K562 (cell line): ENCODE results near the gene PKIB. TPM values are rescaled to one million over a fixed set of nuclear protein-coding genes. Genes with fewer than 3 reads are reported as not detected.

Experiments used
- ATAC-seq: fragments of 200-7000 bp; cut with Tn5 transposase; 3 replicates; pipeline ENCODE4 v1.9.1; 2020; ENCODE audit warnings: moderate library complexity
- BruUV-seq: library from RNA; stranded (reverse); fragments of 400-500 nt; replicated peaks from 2 replicates; lab custom pipeline; 2021; lab: Mats Ljungman, UMichigan
- CTCF ChIA-PET: fragments of 300-600 bp; formaldehyde crosslinking; extraction: SDS; loops from one replicate; lab custom pipeline; 2021; ENCODE audit warnings: low intra/inter-chr PET ratio; lab: Yijun Ruan, JAX
- POLR2A ChIA-PET: fragments of 300-600, 350-650 bp; sonication (Branson Sonifier 250); formaldehyde crosslinking; extraction: SDS; loops from one replicate; lab custom pipeline; 2021; ENCODE audit warnings: antibody characterized with exemption, inconsistent platforms; lab: Yijun Ruan, JAX
- DNase-seq, 4 experiments: peaks; one replicate each; pipeline versions ENCODE4 v3.0.0 to v3.0.0-alpha.2; 2011 to 2018; ENCODE audit warnings: low spot score in 3 of 4, mixed read lengths in 3 of 4; ENCODE audit errors: extremely low read depth in 1 of 4
- FAIRE-seq: peaks from 2 replicates; lab custom pipeline; 2011; peaks lifted over from hg19 to GRCh38; lab: Jason Lieb, UNC
- H2AFZ ChIP-seq: 2 replicates; pipeline ENCODE4 v1.6.0; 2011; ENCODE audit warnings: low read depth, low read length, control low read depth, inconsistent platforms
- H3K27ac ChIP-seq: fragments of 200-600 bp; 3 replicates; pipeline ENCODE4 v1.8.0; 2011; ENCODE audit warnings: low read depth, mild to moderate bottlenecking, control low read depth, inconsistent platforms, low read length, moderate library complexity, mixed read lengths; ENCODE audit errors: extremely low read depth
- H3K27me3 ChIP-seq, 2 experiments: fragments of 300-600 bp in 1 of 2; 2 replicates in 1 of 2; 3 replicates in 1 of 2; pipeline versions ENCODE4 v1.6.0 to v1.8.0; 2011; ENCODE audit warnings: inconsistent platforms in 2 of 2, low read length in 2 of 2, mild to moderate bottlenecking in 1 of 2, mixed read lengths in 1 of 2, moderate library complexity in 1 of 2; ENCODE audit not compliant: control insufficient read depth in 2 of 2, insufficient read depth in 2 of 2
- H3K36me3 ChIP-seq: fragments of 300-600 bp; 3 replicates; pipeline ENCODE4 v1.8.0; 2011; ENCODE audit warnings: mild to moderate bottlenecking, low read length, inconsistent platforms; ENCODE audit not compliant: control insufficient read depth, insufficient read depth
- H3K4me1 ChIP-seq, 2 experiments: fragments of 200-600 bp in 1 of 2; replicated peaks in 1 of 2; 2 replicates in 1 of 2; 3 replicates in 1 of 2; pipeline versions ENCODE4 v1.5.1 to v1.8.0; 2011; ENCODE audit warnings: inconsistent platforms in 2 of 2, low read length in 2 of 2, mild to moderate bottlenecking in 1 of 2, mixed read lengths in 1 of 2, moderate library complexity in 1 of 2; ENCODE audit not compliant: control insufficient read depth in 2 of 2, insufficient read depth in 2 of 2
- H3K4me2 ChIP-seq: 2 replicates; pipeline ENCODE4 v1.6.1; 2011; ENCODE audit warnings: low read length, control low read depth, inconsistent platforms, mixed read lengths; ENCODE audit not compliant: insufficient read depth
- H3K4me3 ChIP-seq: fragments of 200-600 bp; sonication (generic), shearing (Covaris generic); 2 replicates; pipeline ENCODE4 v1.5.1; 2016; ENCODE audit warnings: control low read depth, inconsistent platforms
- H3K79me2 ChIP-seq: fragments of 200-600 bp; 3 replicates; pipeline ENCODE4 v1.8.0; 2011; ENCODE audit warnings: low read length, inconsistent platforms; ENCODE audit not compliant: control insufficient read depth, insufficient read depth
- H3K9ac ChIP-seq, 2 experiments: 2 replicates each; pipeline versions ENCODE4 v1.6.0 to v1.6.1; 2011; ENCODE audit warnings: low read depth in 2 of 2, low read length in 2 of 2, control low read depth in 1 of 2, inconsistent platforms in 1 of 2, mild to moderate bottlenecking in 1 of 2, mixed read lengths in 1 of 2; ENCODE audit not compliant: insufficient read depth in 1 of 2
- H3K9me1 ChIP-seq: one replicate; pipeline ENCODE4 v1.6.0; 2011; ENCODE audit warnings: inconsistent platforms, mild to moderate bottlenecking, low read length, moderate library complexity; ENCODE audit not compliant: control insufficient read depth, insufficient read depth
- H3K9me3 ChIP-seq: replicated peaks from 2 replicates; pipeline ENCODE4 v1.5.1; 2011; ENCODE audit warnings: low read depth, low read length, inconsistent platforms; ENCODE audit not compliant: control insufficient read depth, insufficient read depth
- H4K20me1 ChIP-seq: replicated peaks from 2 replicates; pipeline ENCODE4 v1.6.1; 2011; ENCODE audit warnings: low read length, inconsistent platforms, mixed read lengths; ENCODE audit not compliant: control insufficient read depth, insufficient read depth
- ATF1 ChIP-seq, 2 experiments: fragments of 450-650 bp in 1 of 2; IDR thresholded peaks; 2 replicates each; pipeline ENCODE4 v1.6.1; 2016; ENCODE audit warnings: missing compliant biosample characterization in 1 of 2, missing genetic modification characterization in 1 of 2
- DPF2 ChIP-seq: fragments of 450-650 bp; IDR thresholded peaks from 2 replicates; pipeline ENCODE4 v1.6.1; 2016
- FUS ChIP-seq: fragments of 200-400 bp; formaldehyde crosslinking; optimal IDR thresholded peaks from 2 replicates; pipeline ENCODE3; 2017; ENCODE audit warnings: low read depth, low read length
- HNRNPLL ChIP-seq: fragments of 200-400 bp; formaldehyde crosslinking; IDR thresholded peaks from 2 replicates; pipeline ENCODE4 v1.6.1; 2017; ENCODE audit warnings: low read length, low read depth, mild to moderate bottlenecking; ENCODE audit not compliant: poor library complexity, severe bottlenecking
- MTA3 ChIP-seq: fragments of 450-650 bp; formaldehyde crosslinking; IDR thresholded peaks from 2 replicates; pipeline ENCODE4 v1.6.1; 2017; ENCODE audit warnings: mild to moderate bottlenecking, borderline replicate concordance
- RBBP5 ChIP-seq: fragments of 200-600 bp; sonication (generic); IDR thresholded peaks from 2 replicates; pipeline ENCODE4 v1.6.1; 2012; ENCODE audit warnings: borderline replicate concordance, mild to moderate bottlenecking, low read length, control low read depth, inconsistent platforms; ENCODE audit not compliant: insufficient read depth, poor library complexity, severe bottlenecking
- SETDB1 ChIP-seq: IDR thresholded peaks from one replicate; pipeline ENCODE4 v1.6.1; 2012; ENCODE audit warnings: low read length, control low read depth, inconsistent platforms
- ZNF134 ChIP-seq: fragments of 250-450 bp; sonication (Bioruptor Pico); conservative IDR thresholded peaks from 2 replicates; pipeline ENCODE4 v1.4.0; 2020
- WGBS: fragments of 100-300 bp; shearing (Covaris generic); methylation state at CpG from one replicate; pipeline ENCODE4 v1.1.6; 2016; ENCODE audit warnings: low coverage, mixed read lengths; ENCODE audit not compliant: insufficient coverage; ENCODE audit errors: missing lambda C conversion rate; 5-methylcytosine and 5-hydroxymethylcytosine counted together
- in situ Hi-C: fragments of 300-500 bp; cut with MboI; formaldehyde crosslinking; loops from 4 replicates; pipeline ENCODE4 v1.15.0; 2018; ENCODE audit warnings: inconsistent platforms, mixed read lengths
- intact Hi-C: fragments of 100-400 bp; cut with micrococcal nuclease; formaldehyde crosslinking; loops from 2 replicates; pipeline ENCODE4 v1.14.2; 2022
- polyA plus RNA-seq, 8 experiments: library from polyadenylated mRNA; depleted of rRNA in 4 of 8; stranded (reverse) in 5 of 8; unstranded in 3 of 8; fragments of >200 nt; fragmentation: Nextera tagmentation in 2 of 8; fragmentation: Illumina TruSeq in 1 of 8; extraction: Ambion mirVana in 2 of 8; extraction: Trizol in 1 of 8; gene quantifications; 2 replicates each; pipeline versions ENCODE4 v1.2.1 to v1.2.3, GENCODE V29; 2011 to 2014; ENCODE audit warnings: inconsistent platforms in 1 of 8, missing spikeins in 1 of 8
- total RNA-seq, 7 experiments: library from RNA; depleted of rRNA in 6 of 7; stranded (reverse); fragments of >200 nt in 6 of 7; fragmentation: Illumina TruSeq in 2 of 7; extraction: Trizol in 2 of 7; gene quantifications; 2 replicates each; pipeline versions ENCODE4 v1.2.1 to v1.2.3, GENCODE V29; 2011 to 2021; ENCODE audit warnings: low replicate concordance in 1 of 7
- TF ChIP-seq, protein P1 (sequence below): fragments of 250-450 bp; sonication (Bioruptor Pico); IDR thresholded peaks from 2 replicates; pipeline ENCODE4 v1.4.0; 2020
- TF ChIP-seq, protein P2 (sequence below): fragments of 450-650 bp; IDR thresholded peaks from 2 replicates; pipeline ENCODE4 v1.6.1; 2016; ENCODE audit warnings: mild to moderate bottlenecking
- TF ChIP-seq, protein P3 (sequence below): sonication (generic); formaldehyde crosslinking; IDR thresholded peaks from 2 replicates; pipeline ENCODE4 v1.8.0; 2022; ENCODE audit warnings: mild to moderate bottlenecking, missing genetic modification reagents, borderline replicate concordance
- TF ChIP-seq, protein P4 (sequence below): sonication (generic); formaldehyde crosslinking; IDR thresholded peaks from 2 replicates; pipeline ENCODE4 v1.8.1; 2023; ENCODE audit warnings: missing genetic modification reagents, mild to moderate bottlenecking, borderline replicate concordance

The PKIB gene
- total and polyA plus RNA-seq, 9 of the 15 experiments (the other 6 are each of a cell fraction or from before 2014, with no cell fraction given), result 14.8 to 37.5 (median 27.4) TPM

DNA sequence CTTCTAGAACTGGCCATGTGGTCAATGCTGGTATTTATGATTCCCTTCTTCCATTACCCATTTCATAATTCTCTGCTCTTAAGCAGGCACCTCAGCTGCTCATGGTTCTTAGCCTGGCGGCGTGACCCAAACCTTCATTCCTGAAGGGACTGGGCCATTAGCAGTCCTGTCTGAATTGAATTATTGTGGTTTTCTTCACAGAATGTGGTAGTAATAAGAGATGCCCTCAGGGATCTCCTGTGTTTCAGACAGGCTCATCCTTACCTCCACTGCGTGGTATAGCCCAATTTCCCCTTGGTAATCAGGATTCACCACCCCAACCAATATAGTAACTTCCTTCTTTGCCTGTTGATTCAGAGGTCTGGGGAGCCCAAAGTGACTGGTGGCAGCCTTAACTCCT, 37.6 kb downstream of the PKIB start:
- Histone ChIP-seq H3K4me1 (no peaks in the 10 kb centered on the region; a peak in 1 of 5 replicates), H3K9me1 (no peaks in the 10 kb centered on the region), H3K9ac (no peak overlapping the region), H3K4me2 (no peak overlapping the region), H3K9me3 (no peaks in the 10 kb centered on the region; the same call in 1 of the 2 replicates), H3K27ac (no peak overlapping the region), H3K79me2 (no peaks in the 10 kb centered on the region), H3K36me3 (no peaks in the 10 kb centered on the region; the same call in 2 of the 3 replicates), H3K27me3 (no peaks in the 10 kb centered on the region), H2AFZ (no peak overlapping the region), H3K4me3 (no peak overlapping the region), H4K20me1 (no peaks in the 10 kb centered on the region)
- DNase-seq (no peak), ATAC-seq (no peak), FAIRE-seq (no peak)
- ChIA-PET CTCF (no interaction called here), POLR2A (no interaction called here)
- in situ Hi-C loops (no loop called here), intact Hi-C loops (no loop called here)
- BruUV-seq, result no TSS peak
- WGBS, result 23% methylated on average over 3 of the region's 3 CpGs
- TF ChIP-seq FUS, result no peak
- TF ChIP-seq DPF2, result no peak
- TF ChIP-seq ZNF134, result no peak
- no peak for TF ChIP-seq MTA3
- TF ChIP-seq, protein P1, sequence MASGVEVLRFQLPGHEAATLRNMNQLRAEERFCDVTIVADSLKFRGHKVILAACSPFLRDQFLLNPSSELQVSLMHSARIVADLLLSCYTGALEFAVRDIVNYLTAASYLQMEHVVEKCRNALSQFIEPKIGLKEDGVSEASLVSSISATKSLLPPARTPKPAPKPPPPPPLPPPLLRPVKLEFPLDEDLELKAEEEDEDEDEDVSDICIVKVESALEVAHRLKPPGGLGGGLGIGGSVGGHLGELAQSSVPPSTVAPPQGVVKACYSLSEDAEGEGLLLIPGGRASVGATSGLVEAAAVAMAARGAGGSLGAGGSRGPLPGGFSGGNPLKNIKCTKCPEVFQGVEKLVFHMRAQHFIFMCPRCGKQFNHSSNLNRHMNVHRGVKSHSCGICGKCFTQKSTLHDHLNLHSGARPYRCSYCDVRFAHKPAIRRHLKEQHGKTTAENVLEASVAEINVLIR, result no peak
- TF ChIP-seq, protein P2, sequence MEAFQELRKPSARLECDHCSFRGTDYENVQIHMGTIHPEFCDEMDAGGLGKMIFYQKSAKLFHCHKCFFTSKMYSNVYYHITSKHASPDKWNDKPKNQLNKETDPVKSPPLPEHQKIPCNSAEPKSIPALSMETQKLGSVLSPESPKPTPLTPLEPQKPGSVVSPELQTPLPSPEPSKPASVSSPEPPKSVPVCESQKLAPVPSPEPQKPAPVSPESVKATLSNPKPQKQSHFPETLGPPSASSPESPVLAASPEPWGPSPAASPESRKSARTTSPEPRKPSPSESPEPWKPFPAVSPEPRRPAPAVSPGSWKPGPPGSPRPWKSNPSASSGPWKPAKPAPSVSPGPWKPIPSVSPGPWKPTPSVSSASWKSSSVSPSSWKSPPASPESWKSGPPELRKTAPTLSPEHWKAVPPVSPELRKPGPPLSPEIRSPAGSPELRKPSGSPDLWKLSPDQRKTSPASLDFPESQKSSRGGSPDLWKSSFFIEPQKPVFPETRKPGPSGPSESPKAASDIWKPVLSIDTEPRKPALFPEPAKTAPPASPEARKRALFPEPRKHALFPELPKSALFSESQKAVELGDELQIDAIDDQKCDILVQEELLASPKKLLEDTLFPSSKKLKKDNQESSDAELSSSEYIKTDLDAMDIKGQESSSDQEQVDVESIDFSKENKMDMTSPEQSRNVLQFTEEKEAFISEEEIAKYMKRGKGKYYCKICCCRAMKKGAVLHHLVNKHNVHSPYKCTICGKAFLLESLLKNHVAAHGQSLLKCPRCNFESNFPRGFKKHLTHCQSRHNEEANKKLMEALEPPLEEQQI, result no peak
- no peak for TF ChIP-seq SETDB1
- no peak for TF ChIP-seq ATF1 (CRISPR knock-in tag; IDR thresholded peaks at IDR 0.05)
- TF ChIP-seq ATF1 (tag; IDR thresholded peaks at IDR 0.05), result no peak
- TF ChIP-seq, protein P3, sequence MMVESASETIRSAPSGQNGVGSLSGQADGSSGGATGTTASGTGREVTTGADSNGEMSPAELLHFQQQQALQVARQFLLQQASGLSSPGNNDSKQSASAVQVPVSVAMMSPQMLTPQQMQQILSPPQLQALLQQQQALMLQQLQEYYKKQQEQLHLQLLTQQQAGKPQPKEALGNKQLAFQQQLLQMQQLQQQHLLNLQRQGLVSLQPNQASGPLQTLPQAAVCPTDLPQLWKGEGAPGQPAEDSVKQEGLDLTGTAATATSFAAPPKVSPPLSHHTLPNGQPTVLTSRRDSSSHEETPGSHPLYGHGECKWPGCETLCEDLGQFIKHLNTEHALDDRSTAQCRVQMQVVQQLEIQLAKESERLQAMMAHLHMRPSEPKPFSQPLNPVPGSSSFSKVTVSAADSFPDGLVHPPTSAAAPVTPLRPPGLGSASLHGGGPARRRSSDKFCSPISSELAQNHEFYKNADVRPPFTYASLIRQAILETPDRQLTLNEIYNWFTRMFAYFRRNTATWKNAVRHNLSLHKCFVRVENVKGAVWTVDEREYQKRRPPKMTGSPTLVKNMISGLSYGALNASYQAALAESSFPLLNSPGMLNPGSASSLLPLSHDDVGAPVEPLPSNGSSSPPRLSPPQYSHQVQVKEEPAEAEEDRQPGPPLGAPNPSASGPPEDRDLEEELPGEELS (CRISPR knock-in tag), result no peak
- TF ChIP-seq HNRNPLL, result no peak
- TF ChIP-seq, protein P4, sequence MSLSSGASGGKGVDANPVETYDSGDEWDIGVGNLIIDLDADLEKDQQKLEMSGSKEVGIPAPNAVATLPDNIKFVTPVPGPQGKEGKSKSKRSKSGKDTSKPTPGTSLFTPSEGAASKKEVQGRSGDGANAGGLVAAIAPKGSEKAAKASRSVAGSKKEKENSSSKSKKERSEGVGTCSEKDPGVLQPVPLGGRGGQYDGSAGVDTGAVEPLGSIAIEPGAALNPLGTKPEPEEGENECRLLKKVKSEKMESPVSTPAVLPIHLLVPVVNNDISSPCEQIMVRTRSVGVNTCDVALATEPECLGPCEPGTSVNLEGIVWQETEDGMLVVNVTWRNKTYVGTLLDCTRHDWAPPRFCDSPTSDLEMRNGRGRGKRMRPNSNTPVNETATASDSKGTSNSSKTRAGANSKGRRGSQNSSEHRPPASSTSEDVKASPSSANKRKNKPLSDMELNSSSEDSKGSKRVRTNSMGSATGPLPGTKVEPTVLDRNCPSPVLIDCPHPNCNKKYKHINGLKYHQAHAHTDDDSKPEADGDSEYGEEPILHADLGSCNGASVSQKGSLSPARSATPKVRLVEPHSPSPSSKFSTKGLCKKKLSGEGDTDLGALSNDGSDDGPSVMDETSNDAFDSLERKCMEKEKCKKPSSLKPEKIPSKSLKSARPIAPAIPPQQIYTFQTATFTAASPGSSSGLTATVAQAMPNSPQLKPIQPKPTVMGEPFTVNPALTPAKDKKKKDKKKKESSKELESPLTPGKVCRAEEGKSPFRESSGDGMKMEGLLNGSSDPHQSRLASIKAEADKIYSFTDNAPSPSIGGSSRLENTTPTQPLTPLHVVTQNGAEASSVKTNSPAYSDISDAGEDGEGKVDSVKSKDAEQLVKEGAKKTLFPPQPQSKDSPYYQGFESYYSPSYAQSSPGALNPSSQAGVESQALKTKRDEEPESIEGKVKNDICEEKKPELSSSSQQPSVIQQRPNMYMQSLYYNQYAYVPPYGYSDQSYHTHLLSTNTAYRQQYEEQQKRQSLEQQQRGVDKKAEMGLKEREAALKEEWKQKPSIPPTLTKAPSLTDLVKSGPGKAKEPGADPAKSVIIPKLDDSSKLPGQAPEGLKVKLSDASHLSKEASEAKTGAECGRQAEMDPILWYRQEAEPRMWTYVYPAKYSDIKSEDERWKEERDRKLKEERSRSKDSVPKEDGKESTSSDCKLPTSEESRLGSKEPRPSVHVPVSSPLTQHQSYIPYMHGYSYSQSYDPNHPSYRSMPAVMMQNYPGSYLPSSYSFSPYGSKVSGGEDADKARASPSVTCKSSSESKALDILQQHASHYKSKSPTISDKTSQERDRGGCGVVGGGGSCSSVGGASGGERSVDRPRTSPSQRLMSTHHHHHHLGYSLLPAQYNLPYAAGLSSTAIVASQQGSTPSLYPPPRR (CRISPR knock-in tag), result no peak
- TF ChIP-seq RBBP5, result no peak
